B cell (primary cell): ENCODE results near the gene RASA3.
"Not testable (repeated sequence)": the region's sequence is repeated elsewhere in the genome, so short reads cannot be mapped to it uniquely, and the experiment has no call there.

ENCODE experiments used
- CTCF ChIP-seq: fragments of 200-600 bp; IDR thresholded peaks from one replicate; pipeline ENCODE4 v1.8.0; 2022; ENCODE audit warnings: antibody characterized with exemption, mild to moderate bottlenecking
- EZH2 ChIP-seq: IDR thresholded peaks from 2 replicates; pipeline ENCODE4 v1.6.1; 2012; ENCODE audit warnings: borderline replicate concordance, low read depth, mild to moderate bottlenecking, moderate library complexity, low read length; ENCODE audit not compliant: insufficient read depth, poor library complexity, severe bottlenecking

- TF ChIP-seq CTCF, EZH2: not testable (repeated sequence)
These were observed 143.6 kb downstream of the RASA3 start for GRCh38 chr13:113988859-113989258.
